ENCODE results near the gene PIPOX.

The PIPOX gene

GRCh38 chr17:29045026-29045425 is 2.1 kb downstream of the PIPOX start:
- H4K20me1 ChIP-seq (ENCODE audit: insufficient read depth, low read length): no peaks in the 10 kb centered on the region
- H3K4me1 ChIP-seq (ENCODE audit: insufficient read depth, low read length, severe bottlenecking): peaks cover 9% of the 10 kb centered on the region
- H3K9ac ChIP-seq (ENCODE audit: low read length): no peak overlapping the region
- H3K9me2 ChIP-seq (ENCODE audit: low read depth, low read length): no peaks in the 10 kb centered on the region
- H3K27me3 ChIP-seq (ENCODE audit: insufficient read depth, low read length): no peaks in the 10 kb centered on the region
- H3K79me2 ChIP-seq (ENCODE audit: insufficient read depth, low read length): no peaks in the 10 kb centered on the region
- no peaks in the 10 kb centered on the region for H3K9me3 ChIP-seq (ENCODE audit: low read length)
- no peak for TF ChIP-seq EZH2 (IDR thresholded peaks at IDR 0.05; ENCODE audit: borderline replicate concordance, low read length)
- TF ChIP-seq CTCF (IDR thresholded peaks at IDR 0.05; ENCODE audit: low read length): no peak
- no peaks in the 10 kb centered on the region for H3F3A ChIP-seq (ENCODE audit: insufficient read depth, low read length)
- no peak overlapping the region for H3K4me3 ChIP-seq (ENCODE audit: low read depth, low read length, poor library complexity, severe bottlenecking)
- no peak overlapping the region for H3K4me2 ChIP-seq (ENCODE audit: low read length)
- H3K27ac ChIP-seq (ENCODE audit: low read depth, low read length, poor library complexity, severe bottlenecking): no peak overlapping the region
- no peaks in the 10 kb centered on the region for H3K36me3 ChIP-seq (ENCODE audit: insufficient read depth, low read length)
- H2AFZ ChIP-seq (ENCODE audit: low read length): no peak overlapping the region

- no peaks in the 10 kb centered on the region for H3K36me3 ChIP-seq (ENCODE audit: insufficient read depth, low read length)
- H3K27me3 ChIP-seq (ENCODE audit: insufficient read depth, low read length): no peaks in the 10 kb centered on the region
- H3K79me2 ChIP-seq (ENCODE audit: insufficient read depth, low read length): no peaks in the 10 kb centered on the region
- H4K20me1 ChIP-seq (ENCODE audit: insufficient read depth, low read length): no peaks in the 10 kb centered on the region
- no peak overlapping the region for H2AFZ ChIP-seq (ENCODE audit: low read length)
- no peak overlapping the region for H3K27ac ChIP-seq (ENCODE audit: low read depth, low read length, poor library complexity, severe bottlenecking)
- no peak overlapping the region for H3K9ac ChIP-seq (ENCODE audit: low read length)
- no peaks in the 10 kb centered on the region for H3K9me3 ChIP-seq (ENCODE audit: low read length)
- peaks cover 9% of the 10 kb centered on the region for H3K4me1 ChIP-seq (ENCODE audit: insufficient read depth, low read length, severe bottlenecking)
- H3K4me3 ChIP-seq (ENCODE audit: low read depth, low read length, poor library complexity, severe bottlenecking): no peak overlapping the region
- H3F3A ChIP-seq (ENCODE audit: insufficient read depth, low read length): no peaks in the 10 kb centered on the region
- no peaks in the 10 kb centered on the region for H3K9me2 ChIP-seq (ENCODE audit: low read depth, low read length)
- H3K4me2 ChIP-seq (ENCODE audit: low read length): no peak overlapping the region
- no peak for TF ChIP-seq EZH2 (IDR thresholded peaks at IDR 0.05; ENCODE audit: borderline replicate concordance, low read length)
- no peak for TF ChIP-seq CTCF (IDR thresholded peaks at IDR 0.05; ENCODE audit: low read length)
Observed at GRCh38 chr17:29045734-29046472, 3.0 kb downstream of the PIPOX start.

GRCh38 chr17:29046473-29046839 is 3.5 kb downstream of the PIPOX start:
- H3K9ac ChIP-seq (ENCODE audit: low read length): no peak overlapping the region
- no peaks in the 10 kb centered on the region for H3K36me3 ChIP-seq (ENCODE audit: insufficient read depth, low read length)
- no peak overlapping the region for H3K4me3 ChIP-seq (ENCODE audit: low read depth, low read length, poor library complexity, severe bottlenecking)
- H3K4me1 ChIP-seq (ENCODE audit: insufficient read depth, low read length, severe bottlenecking): peaks cover 9% of the 10 kb centered on the region
- no peaks in the 10 kb centered on the region for H3F3A ChIP-seq (ENCODE audit: insufficient read depth, low read length)
- H3K27me3 ChIP-seq (ENCODE audit: insufficient read depth, low read length): peaks cover 2% of the 10 kb centered on the region; the same call in 1 of the 2 replicates
- H2AFZ ChIP-seq (ENCODE audit: low read length): no peak overlapping the region
- H3K27ac ChIP-seq (ENCODE audit: low read depth, low read length, poor library complexity, severe bottlenecking): no peak overlapping the region
- no peaks in the 10 kb centered on the region for H3K79me2 ChIP-seq (ENCODE audit: insufficient read depth, low read length)
- H3K4me2 ChIP-seq (ENCODE audit: low read length): no peak overlapping the region
- no peaks in the 10 kb centered on the region for H4K20me1 ChIP-seq (ENCODE audit: insufficient read depth, low read length)
- no peaks in the 10 kb centered on the region for H3K9me2 ChIP-seq (ENCODE audit: low read depth, low read length)
- H3K9me3 ChIP-seq (ENCODE audit: low read length): no peaks in the 10 kb centered on the region
- TF ChIP-seq CTCF (IDR thresholded peaks at IDR 0.05; ENCODE audit: low read length) (no peak), EZH2 (IDR thresholded peaks at IDR 0.05; ENCODE audit: borderline replicate concordance, low read length) (no peak)
